Natural killer cell (primary cell): ENCODE results near the gene KCNMB3. TPM values are rescaled to one million over a fixed set of nuclear protein-coding genes. Genes with fewer than 3 reads are reported as not detected.

ENCODE experiments used
- total RNA-seq, 4 donors: library from RNA; stranded (reverse); fragments of 120-200 nt in 1 of 4; gene quantifications; one replicate each; pipeline versions ENCODE4 v1.2.3 to v1.2.4, GENCODE V29; 2013 to 2022

KCNMB3 gene
- total RNA-seq, 3 donors from 2014 or later (not counting 1 experiment from before 2014, with no cell fraction given): 1.3 to 1.8 (median 1.4) TPM

Other genes starting within 250 kb of the KCNMB3 start
- gene ZMAT3, start 179.3 kb downstream of the KCNMB3 start, total RNA-seq: 10 to 100 TPM; 22.5 to 32.9 (median 24.1) TPM
- gene PIK3CA, start 102.8 kb downstream of the KCNMB3 start, total RNA-seq: 10 to 100 TPM; 37.1 to 40.9 (median 40.2) TPM
- gene ZNF639, start 71.9 kb upstream of the KCNMB3 start, total RNA-seq: 10 to 100 TPM; 51.8 to 54.5 (median 53.5) TPM
- gene MFN1, start 96.6 kb upstream of the KCNMB3 start, total RNA-seq: 10 to 100 TPM; 42.4 to 52.9 (median 47.2) TPM
- 1 to 10 TPM; 1.6 to 3.4 (median 2.9) TPM for gene GNB4, start 200.4 kb upstream of the KCNMB3 start, total RNA-seq